Lower leg skin (tissue), 4 donors: ENCODE data around the gene JRKL. TPM values are rescaled to one million over a fixed set of nuclear protein-coding genes. Genes with fewer than 3 reads are reported as not detected.

Experiments used
- DNase-seq, 2 donors: peaks; one replicate each; pipeline ENCODE4 v3.0.0-alpha.2; 2019; ENCODE audit warnings: low spot score in 2 of 2
- H3K4me3 ChIP-seq: fragments of 200-600 bp; sonication (generic); 2 replicates; pipeline ENCODE4 v1.5.1; 2017; ENCODE audit warnings: mild to moderate bottlenecking, low read depth; ENCODE audit not compliant: poor library complexity, severe bottlenecking
- CTCF ChIP-seq, 3 donors: fragments of 450-650 bp; IDR thresholded peaks; one replicate each; pipeline ENCODE4 v1.5.1; 2016; ENCODE audit warnings: antibody characterized with exemption in 3 of 3, mild to moderate bottlenecking in 3 of 3, moderate library complexity in 2 of 3
- POLR2A ChIP-seq, 2 donors: fragments of 450-650 bp; IDR thresholded peaks; one replicate each; pipeline ENCODE4 v1.6.1; 2016 to 2017; ENCODE audit warnings: antibody characterized with exemption in 2 of 2, mild to moderate bottlenecking in 1 of 2, moderate library complexity in 1 of 2
- WGBS, 2 donors: methylation state at CpG; one replicate each; pipeline ENCODE4 v1.1.5; 2018; 5-methylcytosine and 5-hydroxymethylcytosine counted together
- intact Hi-C: fragments of 100-400 bp; cut with DNase I; formaldehyde crosslinking; loops from one replicate; pipeline ENCODE4 v1.15.0; 2023; ENCODE audit warnings: low total_unique reads
- total RNA-seq, 4 donors: library from RNA; depleted of rRNA; stranded (reverse); fragments of >200 nt; gene quantifications; one replicate each; pipeline ENCODE4 v1.1.0, GENCODE V29; 2016

Gene JRKL
- total RNA-seq, 4 donors from 2014 or later, result 4.0 to 10.2 (median 5.3) TPM

GRCh38 chr11:96365493-96365892, 24.3 kb upstream of the JRKL start:
- no peak overlapping the region for H3K4me3 ChIP-seq
- DNase-seq, result no peak
- TF ChIP-seq POLR2A (IDR thresholded peaks at IDR 0.05) (no peak), CTCF (IDR thresholded peaks at IDR 0.05) (no peak)
- intact Hi-C loops, result no loop called here
- 60 to 79% methylated on average over 1 of the region's 1 CpG for WGBS, 2 donors

- 86 to 96% methylated on average over 1 of the region's 1 CpG for WGBS, 2 donors
- TF ChIP-seq CTCF (IDR thresholded peaks at IDR 0.05), result no peak
- no peak for TF ChIP-seq POLR2A (IDR thresholded peaks at IDR 0.05)
- no peak overlapping the region for H3K4me3 ChIP-seq
- DNase-seq, result no peak
- intact Hi-C loops, result no loop called here
These were observed 23.8 kb upstream of the JRKL start for GRCh38 chr11:96366024-96366423.

GRCh38 chr11:96367342-96367741, 22.5 kb upstream of the JRKL start:
- 91% methylated on average over 2 of the region's 2 CpGs for WGBS, 2 donors
- intact Hi-C loops, result no loop called here
- H3K4me3 ChIP-seq, result no peak overlapping the region
- TF ChIP-seq CTCF (IDR thresholded peaks at IDR 0.05), result no peak
- no peak for TF ChIP-seq POLR2A (IDR thresholded peaks at IDR 0.05)
- DNase-seq, result no peak

GRCh38 chr11:96373826-96374225, 16.0 kb upstream of the JRKL start:
- WGBS, 2 donors, result 95% methylated on average over 4 of the region's 4 CpGs
- H3K4me3 ChIP-seq, result no peak overlapping the region
- no peak for TF ChIP-seq POLR2A (IDR thresholded peaks at IDR 0.05)
- no peak for TF ChIP-seq CTCF (IDR thresholded peaks at IDR 0.05)
- DNase-seq, result no peak
- intact Hi-C loops, result no loop called here

- no peak overlapping the region for H3K4me3 ChIP-seq
- intact Hi-C loops, result no loop called here
- 93 to 97% methylated on average over 1 of the region's 1 CpG for WGBS, 2 donors
- no peak for DNase-seq
- TF ChIP-seq CTCF (IDR thresholded peaks at IDR 0.05) (no peak), POLR2A (IDR thresholded peaks at IDR 0.05) (no peak)
These were observed 13.0 kb upstream of the JRKL start for GRCh38 chr11:96376796-96377195.

- TF ChIP-seq POLR2A (IDR thresholded peaks at IDR 0.05), result no peak
- TF ChIP-seq CTCF (IDR thresholded peaks at IDR 0.05), result no peak
- intact Hi-C loops, result no loop called here
- no peak for DNase-seq
- 72 to 82% methylated on average over 3 of the region's 3 CpGs for WGBS, 2 donors
- H3K4me3 ChIP-seq, result no peak overlapping the region
These were observed 5.7 kb upstream of the JRKL start for GRCh38 chr11:96384156-96384555.
